Liver (tissue), 3 donors: Measurements from ENCODE around the gene KLF5.

Experiments
- ATF3 ChIP-seq: IDR thresholded peaks from 2 replicates; pipeline ENCODE4 v1.6.1; 2016; ENCODE audit warnings: antibody characterized with exemption
- CTCF ChIP-seq: fragments of 150-350 bp; IDR thresholded peaks from 2 replicates; pipeline ENCODE4 v1.5.1; 2017; ENCODE audit warnings: improper control_type of control experiment, low read depth, low read length; ENCODE audit not compliant: missing input control
- EGR1 ChIP-seq, 2 donors: IDR thresholded peaks; 2 replicates each; pipeline ENCODE4 v1.6.1; 2016 to 2018; ENCODE audit warnings: antibody characterized with exemption in 2 of 2, low read depth in 2 of 2
- GABPA ChIP-seq, 2 donors: IDR thresholded peaks in 1 of 2; conservative IDR thresholded peaks in 1 of 2; 2 replicates each; pipeline ENCODE4 v1.6.1; 2016; ENCODE audit warnings: antibody characterized with exemption in 2 of 2, mild to moderate bottlenecking in 1 of 2, moderate library complexity in 1 of 2
- JUND ChIP-seq, 2 donors: IDR thresholded peaks; 2 replicates each; pipeline ENCODE4 v1.6.1; 2016; ENCODE audit warnings: antibody characterized with exemption in 2 of 2
- MAX ChIP-seq: IDR thresholded peaks from 2 replicates; pipeline ENCODE4 v1.6.1; 2016; ENCODE audit warnings: antibody characterized with exemption
- RAD21 ChIP-seq, 2 donors: IDR thresholded peaks; 2 replicates each; pipeline ENCODE4 v1.6.1; 2016; ENCODE audit warnings: antibody characterized with exemption in 2 of 2, mild to moderate bottlenecking in 2 of 2
- REST ChIP-seq: IDR thresholded peaks from 2 replicates; pipeline ENCODE4 v1.6.1; 2016; ENCODE audit warnings: antibody characterized with exemption, mild to moderate bottlenecking
- RXRA ChIP-seq, 2 donors: IDR thresholded peaks; 2 replicates each; pipeline ENCODE4 v1.6.1; 2017 to 2018; ENCODE audit warnings: antibody characterized with exemption in 2 of 2, mild to moderate bottlenecking in 1 of 2
- SP1 ChIP-seq: IDR thresholded peaks from 2 replicates; pipeline ENCODE4 v1.6.1; 2018; ENCODE audit warnings: antibody characterized with exemption, mild to moderate bottlenecking
- TAF1 ChIP-seq: conservative IDR thresholded peaks from 2 replicates; pipeline ENCODE4 v1.6.1; 2016; ENCODE audit warnings: antibody characterized with exemption, mild to moderate bottlenecking
- YY1 ChIP-seq: IDR thresholded peaks from 2 replicates; pipeline ENCODE4 v1.6.1; 2016; ENCODE audit warnings: antibody characterized with exemption, mild to moderate bottlenecking
- ZBTB33 ChIP-seq: IDR thresholded peaks from 2 replicates; pipeline ENCODE4 v1.6.1; 2016; ENCODE audit warnings: antibody characterized with exemption
- donor health status: healthy.
- donor health status: healthy.

- TF ChIP-seq CTCF (no peak), GABPA (IDR thresholded peaks at IDR 0.05 in 1 of 2, conservative IDR thresholded peaks at IDR 0.05 in 1 of 2) (no peak), RXRA (IDR thresholded peaks at IDR 0.05) (no peak), ATF3 (no peak), SP1 (no peak), YY1 (no peak), JUND (IDR thresholded peaks at IDR 0.05) (no peak), REST (no peak), TAF1 (no peak), MAX (no peak), RAD21 (IDR thresholded peaks at IDR 0.05) (no peak), ZBTB33 (no peak), EGR1 (IDR thresholded peaks at IDR 0.05; ENCODE audit: low read depth in 2 of 2) (no peak)
Measured at GRCh38 chr13:73096173-73096572, 37.4 kb downstream of the KLF5 start.
